HK-2 (cell line): ENCODE results near the gene ARHGAP24.
A peak's percentile ranks its signal among the peaks of the same experiment; 100 is the strongest.
"Not testable (repeated sequence)": the region's sequence is repeated elsewhere in the genome, so short reads cannot be mapped to it uniquely, and the experiment has no call there.

Source experiments
- DNase-seq: peaks from one replicate; pipeline ENCODE4 v3.0.0-alpha.2; 2018; ENCODE audit not compliant: unreplicated experiment

Gene ARHGAP24

DNA sequence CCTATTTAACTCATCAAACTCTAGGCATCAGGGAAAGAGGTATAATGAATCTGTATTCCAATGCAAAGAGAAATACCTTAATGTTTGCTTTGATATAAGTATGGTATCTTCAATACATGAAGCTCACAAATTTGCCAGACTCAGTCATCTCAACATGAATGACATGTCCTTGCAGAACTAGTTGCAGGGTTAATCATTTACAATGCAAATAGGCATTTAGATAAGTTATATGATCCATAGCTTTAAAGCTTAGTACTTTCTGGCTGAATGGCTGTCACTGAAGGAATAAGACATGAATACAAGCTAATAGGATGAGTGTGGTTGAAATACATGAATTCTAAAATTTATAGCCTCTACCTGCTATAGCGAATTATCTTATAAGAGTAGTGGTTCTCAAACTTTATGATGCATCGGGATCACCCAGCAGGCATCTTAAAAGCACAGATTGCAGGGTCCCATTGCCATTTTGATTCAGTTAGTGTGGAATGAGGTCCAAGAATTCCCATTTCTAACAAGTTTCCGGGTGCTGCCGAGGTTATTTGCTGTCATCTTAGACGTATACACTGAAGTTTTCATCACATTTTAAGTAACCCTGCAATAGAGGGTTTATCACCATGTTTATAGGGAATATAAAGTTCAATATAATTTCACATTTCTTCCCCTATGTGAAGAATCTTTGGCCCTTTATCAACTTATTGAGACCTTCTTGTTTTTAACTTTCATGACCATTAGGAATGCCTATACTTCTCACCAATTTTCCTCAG, 439.2 kb downstream of the ARHGAP24 start:
- DNase-seq, result no peak

DNA sequence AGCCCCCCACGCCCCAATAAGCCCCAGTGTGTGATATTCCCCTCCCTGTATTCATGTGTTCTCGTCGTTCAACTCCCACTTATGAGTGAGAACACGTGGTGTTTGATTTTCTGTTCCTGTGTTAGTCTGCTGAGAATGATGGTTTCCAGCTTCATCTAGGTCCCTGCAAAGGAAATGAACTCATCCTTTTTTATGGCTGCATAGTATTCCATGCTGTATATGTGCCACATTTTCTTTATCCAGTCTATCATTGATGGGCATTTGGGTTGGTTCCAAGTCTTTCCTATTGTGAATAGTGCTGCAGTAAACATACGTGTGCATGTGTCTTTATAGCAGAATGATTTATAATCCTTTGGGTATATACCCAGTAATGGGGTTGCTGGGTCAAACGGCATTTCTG, 440.6 kb downstream of the ARHGAP24 start:
- not testable (repeated sequence) for DNase-seq

DNA sequence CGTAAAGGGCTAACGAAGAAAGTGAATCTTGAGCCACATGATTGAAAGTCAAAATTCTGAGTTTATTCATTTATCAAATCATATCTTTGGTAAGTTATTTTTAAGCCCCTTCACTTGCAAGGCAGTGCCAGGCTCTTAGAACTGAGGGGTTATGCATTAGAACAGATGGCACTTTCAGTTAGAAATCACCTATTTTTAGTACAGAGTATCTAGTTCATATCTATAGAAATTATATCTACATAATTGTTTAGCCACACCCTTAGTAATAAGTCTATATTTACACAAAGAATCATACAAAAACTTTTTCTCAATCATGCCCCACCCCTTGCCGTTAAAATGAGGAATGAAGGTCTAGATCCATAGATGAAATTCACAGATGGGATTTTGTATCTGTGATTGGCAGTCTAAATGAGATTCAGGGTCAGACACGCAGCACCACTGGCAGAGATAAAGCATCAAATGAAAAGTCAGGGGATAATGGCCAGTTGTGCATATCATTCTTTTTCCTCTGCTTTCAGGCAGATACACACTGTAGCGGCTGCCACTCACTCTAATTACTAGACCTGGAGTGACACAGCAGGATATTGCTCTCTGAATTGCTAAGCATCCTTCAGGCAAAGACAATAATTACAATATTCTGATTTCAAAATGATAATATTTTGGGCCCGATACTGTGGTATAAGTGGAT, 444.4 kb downstream of the ARHGAP24 start:
- no peak for DNase-seq

DNA sequence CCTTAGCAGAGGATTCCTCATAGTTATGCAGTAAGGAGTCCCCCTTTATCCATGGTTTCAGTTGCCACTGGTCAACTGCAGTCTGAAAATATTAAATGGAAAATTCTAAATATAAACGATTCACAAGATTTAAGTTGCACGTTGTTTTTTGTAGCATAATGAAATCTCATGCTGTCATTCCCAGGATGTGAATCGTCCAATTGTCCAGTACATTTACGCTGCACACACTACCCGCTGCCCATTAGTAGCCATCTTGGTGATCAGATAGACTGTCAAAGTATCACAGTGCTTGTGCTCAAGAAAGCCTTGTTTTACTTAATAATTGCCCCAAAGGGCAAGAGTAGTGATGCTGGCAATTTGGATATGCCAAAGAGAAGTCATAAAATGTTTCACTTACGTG, 450.1 kb downstream of the ARHGAP24 start:
- no peak for DNase-seq

DNA sequence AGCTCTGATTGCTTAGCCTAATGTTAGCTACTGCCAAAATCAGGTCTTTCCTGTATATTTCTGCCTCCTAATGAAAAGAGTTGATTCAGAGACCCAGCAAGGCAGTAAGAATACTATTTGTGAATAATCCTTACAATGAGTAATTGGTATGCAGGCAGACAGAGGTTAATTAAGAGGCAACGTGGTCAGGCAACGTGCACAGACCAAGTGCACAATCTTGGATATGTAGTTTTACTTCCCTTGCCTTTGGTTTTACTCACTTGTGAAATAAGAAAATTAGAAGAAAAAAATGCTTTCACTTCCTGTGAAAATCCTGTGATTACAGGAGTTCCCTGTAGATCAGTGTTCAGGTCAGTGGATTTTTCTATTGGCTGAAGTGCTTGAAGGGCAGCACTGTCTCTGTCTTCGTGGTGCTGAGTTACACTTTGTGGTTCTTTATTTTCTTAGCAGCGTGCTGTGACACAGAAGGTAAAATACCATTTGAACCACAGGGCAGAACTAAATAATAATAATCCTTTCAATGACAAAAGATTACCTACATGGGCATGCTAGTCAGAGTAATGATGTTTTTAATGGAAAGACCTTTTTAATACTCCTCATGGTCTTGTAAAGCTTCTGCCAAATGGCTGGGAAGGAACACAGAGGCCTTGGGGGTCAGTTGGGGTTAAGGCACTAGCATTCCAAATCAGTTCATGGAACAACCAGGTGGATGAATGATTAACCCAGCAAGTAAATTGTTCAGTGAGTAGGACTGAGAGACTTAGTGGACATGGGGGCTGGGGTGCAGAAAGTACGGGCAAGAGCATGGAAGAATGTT, 454.0 kb downstream of the ARHGAP24 start:
- peak; percentile 46 for DNase-seq

DNA sequence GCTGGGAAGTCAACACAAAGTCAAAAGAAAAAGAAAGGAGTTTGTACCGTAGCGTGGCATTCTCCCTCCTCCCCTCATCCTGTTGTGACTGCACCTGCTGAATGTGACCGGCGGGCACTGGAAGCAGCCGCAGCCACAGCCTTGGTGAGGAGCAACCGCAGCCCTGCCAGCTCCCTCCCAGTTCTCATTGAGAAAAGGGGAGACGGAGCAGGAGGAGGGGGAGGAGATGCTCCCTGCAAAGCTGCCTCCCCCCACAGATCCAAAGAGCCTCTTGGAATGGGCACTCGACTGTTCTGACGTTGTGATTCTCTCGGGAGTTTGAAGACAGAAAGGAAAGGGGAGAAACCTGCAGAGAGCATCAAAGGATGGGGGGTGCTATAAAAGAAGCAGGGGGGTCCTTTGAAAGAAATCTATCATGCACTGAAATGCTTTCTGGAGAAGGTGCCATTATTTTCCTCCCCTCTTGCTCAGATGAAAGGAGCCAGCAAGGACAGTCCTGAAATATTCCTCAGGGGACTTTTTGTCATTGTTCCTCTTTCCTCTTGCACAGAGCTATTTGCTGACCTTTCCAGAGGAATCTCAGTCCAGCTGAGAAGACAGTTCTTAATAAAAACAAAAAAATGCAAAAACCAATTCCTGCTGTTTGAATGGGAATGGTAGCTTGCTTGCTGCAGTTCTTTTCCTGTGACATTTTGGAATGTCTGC, 455.2 kb downstream of the ARHGAP24 start:
- peak; percentile 55 for DNase-seq

DNA sequence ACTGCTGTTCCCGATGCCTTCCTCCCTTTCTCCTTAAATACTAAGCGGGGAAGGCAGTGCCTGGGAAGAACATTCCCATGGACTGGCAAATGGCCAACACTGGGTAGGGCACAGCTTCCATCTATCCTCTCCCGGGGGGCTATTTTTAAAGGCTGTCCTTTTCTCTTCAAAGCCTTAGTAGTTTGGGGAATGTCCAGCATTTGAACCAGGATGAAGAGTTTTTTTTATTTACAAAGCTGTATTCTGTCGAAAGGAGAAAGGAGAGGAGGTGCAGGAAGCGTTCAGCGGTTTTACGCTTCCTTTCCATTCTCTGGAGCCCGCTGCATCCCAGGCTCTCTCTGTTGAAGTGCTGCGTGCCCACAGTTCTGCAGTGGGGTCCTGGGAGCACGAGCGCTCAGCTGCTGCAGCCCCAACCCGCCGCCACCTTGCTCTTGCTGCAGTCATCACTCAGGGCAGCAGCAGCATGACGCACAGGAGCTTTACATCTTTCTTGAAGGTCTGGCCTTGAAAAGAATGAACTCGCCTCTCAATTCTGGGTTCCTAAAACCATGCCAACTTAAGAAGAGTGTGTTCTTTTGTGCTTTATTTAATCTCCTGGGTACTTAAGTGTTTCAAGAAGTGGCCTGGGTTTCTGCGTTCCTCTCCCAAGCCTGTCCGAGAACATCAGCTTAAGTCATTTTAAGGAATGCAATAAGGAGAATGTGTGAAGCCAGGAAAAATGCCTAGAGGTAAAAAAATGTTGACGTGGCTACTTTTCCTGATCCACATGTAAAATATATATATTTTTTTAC, 457.7 kb downstream of the ARHGAP24 start:
- DNase-seq, result no peak

DNA sequence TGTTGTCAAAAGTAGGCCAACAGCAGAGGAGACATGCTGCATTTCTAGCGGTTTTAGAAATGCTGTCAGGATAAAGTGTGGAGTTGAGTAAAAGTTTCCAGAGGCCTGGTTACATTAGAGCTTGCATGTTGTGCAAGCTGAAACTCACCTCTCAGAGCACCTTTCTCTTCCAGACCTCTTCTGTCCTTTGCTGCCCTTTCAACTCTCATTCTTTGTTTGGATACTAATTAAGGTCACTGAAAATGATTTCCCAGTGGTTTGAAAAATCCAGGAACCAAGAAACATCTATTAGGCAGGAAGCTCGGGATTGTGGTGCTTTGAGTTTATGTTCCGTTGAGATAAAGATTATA, 458.3 kb downstream of the ARHGAP24 start:
- no peak for DNase-seq

DNA sequence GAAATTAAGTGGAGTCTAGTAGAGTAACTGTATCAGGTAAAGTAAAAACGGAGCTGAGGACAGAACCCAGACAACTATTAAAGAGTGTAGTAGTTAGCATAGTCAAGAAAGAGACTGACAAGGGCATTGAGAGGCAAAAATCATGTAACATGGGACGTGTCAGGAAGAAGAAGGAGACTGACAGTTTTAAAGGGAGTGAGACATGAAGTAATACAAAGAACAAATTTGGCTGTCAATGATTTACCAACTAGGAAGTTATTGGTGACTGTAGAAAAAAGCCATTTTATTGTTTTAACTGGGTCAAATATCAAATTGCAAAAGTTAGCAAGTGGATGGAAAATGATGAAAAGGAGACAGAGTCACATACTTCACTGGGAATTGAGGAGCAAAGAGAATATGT, 462.6 kb downstream of the ARHGAP24 start:
- no peak for DNase-seq

DNA sequence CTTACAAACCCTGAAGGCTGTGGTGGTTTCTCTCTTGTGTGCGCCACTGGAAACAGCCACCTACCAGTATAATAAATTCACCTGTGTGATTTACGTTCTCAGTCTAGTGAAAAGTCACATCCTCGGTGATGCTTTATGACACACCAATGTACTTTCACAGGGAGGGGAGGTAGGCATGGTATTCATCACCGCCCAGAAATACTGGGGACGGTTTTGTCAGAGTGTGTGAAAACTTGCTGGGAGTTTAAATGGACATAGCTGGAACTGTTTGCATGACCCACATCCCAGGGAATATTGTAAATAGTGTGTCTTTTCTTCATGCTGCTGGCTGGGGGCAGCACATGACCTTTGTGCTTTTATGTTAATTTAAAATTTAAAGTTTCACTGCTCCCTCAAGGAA, 463.1 kb downstream of the ARHGAP24 start:
- no peak for DNase-seq

DNA sequence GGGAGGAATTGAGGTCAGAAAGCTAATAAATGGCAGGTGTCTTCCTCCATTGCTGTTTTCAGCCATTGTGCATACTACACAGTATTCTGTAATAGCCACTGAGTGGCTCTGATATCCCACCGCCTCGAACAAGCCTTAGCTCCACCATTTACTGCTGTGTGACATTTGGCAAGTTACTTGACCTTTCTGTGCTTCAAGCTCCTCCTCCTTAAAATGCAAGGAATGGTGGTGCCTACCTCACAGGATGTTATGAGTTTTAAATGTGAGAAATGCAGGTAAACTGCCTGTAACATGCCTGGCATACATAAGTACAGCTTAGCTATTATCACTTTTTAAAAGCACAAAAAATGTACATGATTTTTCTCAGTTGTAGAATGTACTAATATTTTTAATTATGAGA, 464.0 kb downstream of the ARHGAP24 start:
- no peak for DNase-seq

DNA sequence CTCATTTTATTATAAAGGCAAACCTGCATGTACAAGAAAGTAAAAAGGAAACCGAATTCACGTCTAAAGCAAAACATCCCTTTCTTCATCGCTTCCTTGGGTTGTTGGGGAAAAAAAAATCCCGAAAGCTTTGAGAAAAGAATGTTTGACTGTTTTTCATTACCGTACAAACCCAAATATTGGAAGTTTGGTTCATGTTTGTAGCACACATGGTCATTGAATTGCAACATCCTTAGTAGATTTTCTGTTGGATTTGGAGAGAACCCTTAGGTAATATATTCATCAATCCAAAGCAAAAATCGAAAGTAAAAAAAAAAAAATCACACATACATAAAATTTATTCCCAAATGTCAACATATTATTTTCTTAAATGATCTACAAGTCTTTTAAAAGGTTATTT, 464.6 kb downstream of the ARHGAP24 start:
- DNase-seq, result no peak

DNA sequence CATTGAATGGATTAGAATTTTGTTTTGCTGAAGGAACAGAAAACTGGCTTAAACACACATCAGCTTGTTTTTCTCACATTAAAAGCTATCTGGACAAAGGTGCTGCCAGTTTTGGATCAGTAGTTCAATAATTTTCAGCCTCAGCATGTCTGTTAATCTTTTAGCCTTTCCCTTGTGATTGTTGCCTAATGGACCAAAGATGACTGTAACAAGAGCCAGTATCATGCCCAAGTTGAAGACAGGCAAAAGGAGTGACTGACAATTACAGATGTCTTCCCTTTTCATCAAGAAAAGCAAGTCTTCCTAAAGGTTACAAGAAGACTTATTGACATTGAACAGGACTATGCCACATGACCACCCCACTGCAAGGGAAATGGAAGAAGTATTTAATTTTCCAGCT, 465.2 kb downstream of the ARHGAP24 start:
- DNase-seq, result no peak

DNA sequence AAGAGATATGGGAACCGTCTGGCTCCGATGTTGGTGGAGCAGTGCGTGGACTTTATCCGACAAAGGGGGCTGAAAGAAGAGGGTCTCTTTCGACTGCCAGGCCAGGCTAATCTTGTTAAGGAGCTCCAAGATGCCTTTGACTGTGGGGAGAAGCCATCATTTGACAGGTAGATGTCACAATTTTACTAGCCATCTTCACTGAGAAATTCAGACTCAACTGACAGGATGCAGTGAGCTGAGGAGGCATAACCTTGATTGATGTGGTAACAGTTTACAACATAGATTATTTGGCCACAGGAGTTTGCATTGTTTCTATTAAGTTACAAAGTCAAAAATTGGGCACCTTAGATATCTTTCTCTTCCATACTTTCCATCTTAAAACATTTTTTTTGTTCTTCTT, 467.2 kb downstream of the ARHGAP24 start:
- no peak for DNase-seq

DNA sequence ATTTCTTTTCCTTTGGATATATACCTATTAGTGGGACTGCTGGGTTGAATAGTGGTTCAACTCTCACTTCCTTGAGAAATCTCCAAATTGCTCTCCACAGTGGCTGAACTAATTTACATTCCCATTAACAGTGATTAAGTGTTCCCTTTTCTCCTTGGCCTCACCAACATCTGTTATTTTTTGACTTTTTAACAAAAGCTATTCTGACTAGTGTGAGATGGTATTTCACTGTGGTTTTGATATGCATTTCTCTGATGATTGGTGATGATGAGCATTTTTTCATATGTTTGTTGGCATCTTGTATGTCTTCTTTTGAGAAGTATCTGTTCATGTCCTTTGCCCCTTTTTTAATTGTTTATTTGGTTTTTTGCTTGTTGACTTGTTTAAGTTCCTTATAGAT, 471.9 kb downstream of the ARHGAP24 start:
- no peak for DNase-seq

DNA sequence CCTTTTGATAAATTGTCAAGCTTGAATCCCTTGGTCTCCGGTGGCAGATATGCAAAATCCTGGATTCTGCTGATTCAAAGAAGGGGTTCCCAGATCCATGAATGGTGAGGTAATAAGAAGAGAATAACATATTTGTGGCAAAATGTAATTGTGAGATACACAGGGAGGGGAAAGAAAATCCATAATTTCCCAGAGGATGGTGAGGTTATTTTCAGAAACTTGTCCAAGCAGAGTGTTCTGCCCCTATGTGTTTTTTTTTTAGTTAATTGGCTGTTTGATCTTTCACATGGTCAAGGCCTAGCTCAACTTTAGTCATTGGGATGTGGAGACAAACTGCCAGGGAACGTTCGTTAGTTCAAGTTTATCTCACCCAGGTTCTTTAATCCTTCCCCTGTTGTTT, 476.1 kb downstream of the ARHGAP24 start:
- no peak for DNase-seq

DNA sequence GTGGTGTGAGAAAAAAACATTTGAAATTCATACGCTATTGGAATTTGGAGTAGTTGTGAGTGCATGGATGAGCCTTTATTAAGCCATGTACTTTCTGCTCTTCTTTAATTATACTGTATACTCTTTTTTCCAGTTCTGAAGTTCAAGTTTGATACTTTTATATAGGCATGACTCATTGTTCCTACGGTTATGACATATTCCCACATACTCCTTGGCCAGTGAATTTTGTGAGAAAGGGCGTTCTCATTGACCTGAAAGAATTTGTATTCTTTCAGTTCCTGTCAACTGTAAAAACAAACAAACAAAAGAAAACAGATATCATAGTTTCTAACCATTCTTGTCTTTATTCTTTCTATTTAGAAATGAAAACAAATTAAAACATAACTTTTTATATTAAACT, 477.6 kb downstream of the ARHGAP24 start:
- no peak for DNase-seq

DNA sequence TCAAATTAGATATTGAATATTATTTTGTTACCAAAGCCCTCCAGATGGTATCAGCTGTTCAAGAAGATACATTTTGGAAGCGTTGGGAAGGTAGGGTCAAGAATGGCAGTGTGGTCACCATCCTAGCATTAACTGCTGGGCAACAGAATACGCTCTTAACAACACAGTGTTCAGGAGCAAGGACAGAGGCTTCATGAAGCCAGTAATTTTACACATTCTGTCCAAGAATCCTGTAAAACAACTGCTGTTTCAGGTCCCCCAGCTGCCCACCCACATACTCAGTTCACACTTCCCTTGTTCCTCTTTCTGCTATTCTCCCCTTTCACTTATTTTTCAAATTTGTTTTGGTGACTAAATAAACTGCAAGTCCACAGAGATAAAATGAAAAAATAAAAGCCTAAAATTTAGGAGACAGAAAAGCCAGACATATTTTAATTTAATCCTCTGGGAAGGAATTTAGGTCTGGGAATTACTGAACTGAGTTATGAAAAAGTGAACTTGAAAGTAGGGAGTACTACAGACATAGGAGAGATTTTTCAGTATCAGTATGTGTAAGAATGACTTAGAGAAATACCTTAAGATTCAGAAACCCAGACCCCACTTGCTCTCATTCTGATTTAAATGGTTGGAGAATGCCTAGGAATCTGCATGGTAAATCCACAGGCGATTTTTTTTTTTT, 478.2 kb downstream of the ARHGAP24 start:
- no peak for DNase-seq

DNA sequence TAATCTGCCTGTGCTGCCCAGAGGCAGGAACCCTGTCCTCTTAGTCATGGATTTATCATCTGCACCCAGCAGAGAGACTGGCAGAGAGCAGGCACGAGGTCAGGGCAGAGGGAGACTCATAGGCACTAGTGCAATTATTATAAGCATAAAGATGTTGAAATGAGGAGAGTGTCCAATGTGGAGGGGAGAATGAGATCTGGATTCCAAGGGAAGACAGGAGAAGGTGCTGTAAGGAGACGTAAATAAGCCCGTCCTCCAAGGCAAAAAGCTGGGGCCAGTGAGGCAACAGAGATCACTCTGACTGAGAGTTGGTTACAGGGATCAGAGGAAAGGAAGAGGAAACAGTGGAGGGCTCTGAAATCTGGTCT, 478.7 kb downstream of the ARHGAP24 start:
- DNase-seq, result peak; percentile 26

DNA sequence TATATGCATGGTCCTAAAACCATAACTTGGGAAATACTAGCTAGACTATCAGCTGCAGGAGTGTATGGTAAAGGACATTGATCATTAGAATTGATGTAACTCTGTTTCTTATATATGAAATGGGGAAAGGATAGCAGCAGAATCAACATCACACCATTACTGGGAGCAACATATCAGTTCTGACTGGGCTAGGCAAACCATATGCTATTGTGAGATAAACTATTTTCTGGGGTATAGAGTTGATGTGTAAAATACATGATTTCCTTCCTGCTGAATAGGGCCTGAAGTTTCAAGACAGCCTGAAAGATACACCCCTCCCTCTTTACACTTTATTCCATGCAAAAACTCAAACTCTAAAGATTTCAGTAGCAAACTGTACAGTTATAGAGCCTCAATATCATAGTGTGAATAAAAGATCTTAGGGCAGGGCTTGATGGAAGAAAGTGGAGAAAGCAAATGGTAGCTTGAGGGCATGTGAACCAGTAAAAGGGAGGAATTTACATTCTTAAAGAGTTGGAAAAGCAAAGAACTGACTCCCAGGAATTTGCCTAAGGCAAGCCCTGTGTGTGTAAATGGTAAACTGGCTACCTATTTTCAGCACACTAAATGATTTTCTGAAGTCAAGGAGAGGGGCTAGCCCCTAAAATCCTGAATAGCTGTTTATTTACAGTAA, 480.8 kb downstream of the ARHGAP24 start:
- DNase-seq, result no peak
